HG02610 (cell line): ENCODE measurements around the gene TYW5.

Source experiments
- ATAC-seq: cut with Tn5 transposase; IDR thresholded peaks from one replicate; pipeline ENCODE4 v1.9.1; 2021; ENCODE audit warnings: mild to moderate bottlenecking, moderate library complexity; ENCODE audit not compliant: unreplicated experiment

The TYW5 gene, protein sequence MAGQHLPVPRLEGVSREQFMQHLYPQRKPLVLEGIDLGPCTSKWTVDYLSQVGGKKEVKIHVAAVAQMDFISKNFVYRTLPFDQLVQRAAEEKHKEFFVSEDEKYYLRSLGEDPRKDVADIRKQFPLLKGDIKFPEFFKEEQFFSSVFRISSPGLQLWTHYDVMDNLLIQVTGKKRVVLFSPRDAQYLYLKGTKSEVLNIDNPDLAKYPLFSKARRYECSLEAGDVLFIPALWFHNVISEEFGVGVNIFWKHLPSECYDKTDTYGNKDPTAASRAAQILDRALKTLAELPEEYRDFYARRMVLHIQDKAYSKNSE

DNA sequence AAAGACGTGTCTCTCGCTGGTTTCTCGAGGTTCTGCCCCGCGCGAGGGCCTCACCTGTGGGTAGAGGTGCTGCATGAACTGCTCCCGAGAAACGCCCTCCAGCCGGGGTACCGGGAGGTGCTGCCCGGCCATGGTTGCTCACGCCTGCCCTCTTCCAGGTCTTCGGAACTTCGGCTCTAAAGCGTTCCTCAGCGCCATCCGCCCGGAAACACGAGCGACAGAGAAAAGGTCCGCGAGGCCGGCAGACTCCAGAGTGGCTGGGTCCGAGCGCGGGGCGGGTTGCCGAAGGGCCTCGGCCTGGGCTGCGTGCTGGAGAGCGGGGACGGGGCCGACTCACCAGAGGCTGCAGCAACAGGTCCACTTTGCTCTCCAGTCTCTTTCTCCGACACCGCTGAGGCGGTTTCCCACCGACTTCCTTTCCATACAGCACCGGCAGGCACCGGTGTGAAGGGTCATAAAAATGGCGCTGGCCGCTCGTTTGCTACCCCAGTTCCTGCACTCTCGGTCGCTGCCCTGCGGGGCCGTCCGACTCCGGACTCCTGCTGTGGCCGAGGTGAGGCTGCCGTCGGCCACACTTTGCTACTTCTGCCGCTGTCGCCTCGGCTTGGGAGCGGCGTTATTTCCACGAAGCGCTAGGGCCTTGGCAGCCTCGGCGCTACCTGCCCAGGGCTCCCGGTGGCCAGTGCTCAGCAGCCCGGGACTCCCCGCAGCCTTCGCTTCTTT is at the start of gene TYW5, which contains the start of gene MAIP1:
TYW5 (minus strand) TSS at position 153 of the 723 bp plus-strand sequence; CDS start at position 132, 21 bp downstream.
MAIP1 (plus strand) TSS at position 244 of the 723 bp plus-strand sequence; CDS start at position 461, 217 bp downstream.
- peak; percentile 85 for ATAC-seq

DNA sequence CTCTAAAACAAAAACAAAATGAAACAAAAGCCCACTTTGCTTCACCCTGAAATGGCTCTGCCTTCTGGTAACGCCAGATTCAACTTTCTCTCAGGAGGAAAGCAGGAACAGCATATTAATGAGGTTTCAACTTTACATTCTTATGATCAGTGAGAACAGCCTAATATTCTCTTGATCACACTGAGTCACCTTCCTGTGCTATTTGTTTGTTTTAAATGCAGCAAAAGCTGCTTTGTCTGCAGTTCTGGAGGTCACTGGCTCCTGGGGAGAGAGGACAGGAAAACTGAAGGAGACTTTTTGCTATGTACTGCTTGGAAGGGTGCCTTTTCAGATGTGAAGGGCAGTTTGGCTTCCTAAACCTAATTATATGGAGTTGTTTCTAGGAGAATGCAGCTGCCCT is 48.2 kb upstream of the TYW5 start:
- no peak for ATAC-seq

DNA sequence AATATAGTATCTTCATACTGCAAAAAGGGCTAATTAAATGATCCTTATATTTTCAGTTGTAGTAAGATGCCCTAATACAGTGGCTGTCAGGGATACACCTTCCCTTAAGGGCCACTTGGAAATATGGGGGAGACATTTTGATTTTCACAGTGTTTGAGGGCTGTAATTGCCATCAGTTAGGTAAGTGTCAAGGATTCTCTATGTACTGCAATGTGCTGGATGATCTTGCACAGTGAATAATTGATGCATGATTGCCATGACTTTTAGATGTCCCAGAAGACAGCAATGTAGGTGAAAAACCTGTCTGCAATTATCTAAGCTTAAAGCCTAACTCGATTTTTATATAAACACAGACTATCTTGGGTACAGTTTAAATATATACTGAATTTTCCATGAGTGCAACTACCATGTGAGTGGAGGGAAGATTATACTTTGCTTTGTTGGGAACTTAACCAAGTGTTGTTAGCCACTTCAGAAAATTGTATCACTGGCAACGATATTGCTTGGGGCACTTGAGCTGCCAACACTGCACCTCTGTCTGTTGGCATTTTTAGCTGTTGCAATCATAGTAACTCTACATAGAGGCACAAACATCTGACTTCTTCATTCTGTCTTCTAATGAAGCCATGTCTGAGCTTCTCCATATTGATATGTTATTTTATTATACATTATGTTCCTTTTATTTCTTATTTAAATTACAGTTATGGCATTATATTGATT is 45.3 kb upstream of the TYW5 start:
- no peak for ATAC-seq

DNA sequence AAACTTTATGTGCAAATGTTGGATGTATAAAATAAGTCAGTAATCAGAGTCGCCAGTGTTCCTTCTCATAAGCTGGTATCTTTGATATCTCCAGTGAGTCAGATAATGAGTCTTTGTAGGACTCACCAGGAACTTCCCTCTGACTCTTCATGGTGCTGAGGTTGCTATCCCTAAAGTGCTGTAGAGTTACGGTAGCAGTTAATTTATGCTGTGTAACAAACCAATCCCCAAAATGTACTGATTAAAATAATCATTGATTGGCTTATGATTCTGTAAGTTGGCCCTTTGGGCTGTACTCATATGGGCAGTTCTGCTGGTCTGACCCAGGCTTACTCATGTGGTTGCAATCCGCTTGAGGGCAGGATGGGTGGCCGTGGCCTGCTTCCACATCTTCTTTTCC is 43.9 kb upstream of the TYW5 start:
- ATAC-seq: no peak

DNA sequence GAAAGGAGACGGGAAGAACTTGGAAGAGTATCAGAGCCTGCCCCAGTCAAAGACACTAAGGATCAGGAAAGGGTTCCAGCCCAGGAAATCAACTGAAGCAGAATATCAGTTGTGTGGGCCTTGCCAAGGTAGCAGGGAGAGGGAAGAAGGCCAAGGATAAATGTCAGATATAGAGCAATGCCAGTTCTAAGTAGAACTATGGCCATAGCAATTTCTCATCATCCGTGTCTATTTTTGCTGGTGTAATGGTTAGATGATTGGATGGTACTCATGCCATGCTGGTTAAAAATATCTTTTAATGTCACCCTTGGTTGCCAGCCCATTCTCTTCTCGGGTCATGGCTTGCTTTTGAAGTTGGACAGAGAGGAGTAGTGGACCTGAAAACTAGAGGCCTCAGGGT is 42.0 kb upstream of the TYW5 start:
- no peak for ATAC-seq

DNA sequence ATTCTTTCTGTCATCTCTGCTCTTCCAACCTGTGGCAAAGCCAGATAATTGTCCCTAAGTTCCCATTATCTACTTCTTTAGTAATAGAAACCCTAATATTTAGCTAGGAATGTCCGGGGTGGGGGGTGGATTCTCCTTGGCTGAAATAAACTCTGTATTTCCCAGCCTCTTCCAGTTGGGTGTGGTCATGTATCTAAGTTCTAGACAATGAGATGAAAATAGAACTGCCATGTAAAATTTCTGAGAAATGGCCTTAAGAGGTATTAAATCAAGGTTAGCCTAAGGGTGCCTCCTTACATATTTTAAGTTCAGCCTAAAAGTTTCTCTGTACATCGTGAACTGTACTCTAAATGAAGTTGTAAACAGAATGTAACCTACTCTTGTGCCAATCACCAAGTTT is 39.6 kb upstream of the TYW5 start:
- no peak for ATAC-seq

DNA sequence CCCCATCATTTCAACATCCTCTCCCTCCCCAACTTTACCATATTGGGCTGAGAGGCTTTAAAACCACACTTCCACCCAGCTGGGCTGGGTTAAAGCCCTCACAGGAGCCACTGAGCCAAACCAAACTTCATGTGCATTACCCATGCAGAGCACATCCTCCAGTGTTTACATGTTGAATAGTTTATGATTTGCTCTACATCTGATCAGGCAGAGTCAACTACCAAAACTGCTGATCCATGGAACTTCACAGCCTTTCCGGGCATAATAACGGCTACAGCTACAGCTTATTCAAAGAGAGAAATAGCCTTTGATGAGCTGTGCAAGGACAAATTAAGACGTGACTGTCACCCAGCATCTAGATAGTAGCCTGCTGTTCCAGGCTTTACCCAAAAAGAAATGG is 39.1 kb upstream of the TYW5 start:
- ATAC-seq: no peak

DNA sequence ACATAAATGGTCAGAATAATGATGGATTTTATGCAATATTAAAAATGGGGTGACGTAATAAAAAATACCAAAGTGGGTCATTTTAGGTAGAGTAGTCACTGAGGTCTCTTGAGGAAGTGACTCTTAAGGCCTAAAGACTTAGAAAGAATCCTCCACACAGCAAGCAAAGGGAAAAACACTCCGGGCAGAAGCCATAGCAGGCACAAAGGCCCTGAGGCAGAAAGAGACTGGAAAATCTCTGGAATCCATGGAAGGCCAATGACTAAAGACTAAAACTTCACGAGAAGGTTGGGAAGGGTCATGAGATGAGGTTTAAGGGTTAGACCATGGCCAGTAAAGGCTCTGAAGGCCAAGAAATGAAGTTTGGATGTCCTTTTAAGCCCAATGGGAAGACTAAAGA is 37.0 kb upstream of the TYW5 start:
- ATAC-seq: no peak

DNA sequence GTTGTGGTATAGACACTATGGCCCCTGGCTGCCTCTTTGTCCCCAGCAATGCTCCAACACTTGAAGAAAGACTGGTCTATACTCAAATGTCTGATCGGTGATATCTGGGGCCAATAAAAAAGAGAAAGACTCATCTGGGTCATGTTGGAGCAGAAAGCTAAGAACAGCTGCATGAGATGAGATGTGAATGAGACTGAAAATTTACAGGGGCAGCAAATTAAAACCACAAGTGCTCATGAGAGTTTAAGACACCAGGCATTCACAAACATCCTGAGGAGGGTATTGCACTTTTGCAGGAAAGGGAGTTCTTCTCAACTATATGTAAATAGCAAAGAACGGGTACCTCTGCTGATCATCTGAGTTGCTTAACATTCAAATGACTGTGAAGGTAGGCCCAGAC is 36.4 kb upstream of the TYW5 start:
- ATAC-seq: no peak

DNA sequence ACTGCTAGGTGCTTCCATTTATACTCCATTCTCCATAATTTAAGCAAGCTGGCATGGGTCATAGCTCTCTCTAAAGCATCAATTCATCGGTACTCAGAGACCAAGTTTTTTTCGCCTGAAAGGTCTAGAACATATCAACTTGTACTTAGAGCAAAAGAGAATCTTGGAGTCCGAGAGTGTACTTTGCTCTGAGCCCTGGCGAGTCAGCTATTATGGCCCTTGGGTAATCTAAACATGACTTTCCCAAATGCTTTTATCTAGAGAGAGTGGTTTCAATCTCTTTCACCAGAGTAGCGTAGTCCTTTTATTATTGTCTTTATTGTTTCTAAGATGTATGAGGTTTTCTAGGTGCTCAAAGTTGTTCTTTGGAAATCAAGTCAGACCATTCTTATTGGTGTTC is 34.5 kb upstream of the TYW5 start:
- ATAC-seq: no peak

DNA sequence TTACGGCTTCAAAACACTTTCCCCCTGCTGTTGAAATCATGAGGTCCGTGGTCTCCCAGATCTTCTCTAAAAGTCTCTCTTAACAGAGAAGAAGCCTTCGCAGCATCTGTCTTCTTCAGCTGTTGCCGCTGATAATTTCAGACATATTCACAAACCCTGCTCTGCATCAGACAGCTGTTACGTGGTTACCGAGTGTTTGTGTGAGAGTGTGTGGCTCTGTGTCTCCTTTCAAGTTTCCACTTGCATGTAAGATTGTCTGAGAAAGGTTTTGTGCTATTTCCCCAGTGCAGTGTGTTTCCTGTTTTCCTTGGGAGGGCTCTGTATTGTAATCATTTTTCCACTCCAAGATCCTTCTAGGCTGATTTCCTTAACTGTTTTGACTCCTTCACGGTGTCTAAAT is 32.9 kb upstream of the TYW5 start:
- ATAC-seq: no peak

DNA sequence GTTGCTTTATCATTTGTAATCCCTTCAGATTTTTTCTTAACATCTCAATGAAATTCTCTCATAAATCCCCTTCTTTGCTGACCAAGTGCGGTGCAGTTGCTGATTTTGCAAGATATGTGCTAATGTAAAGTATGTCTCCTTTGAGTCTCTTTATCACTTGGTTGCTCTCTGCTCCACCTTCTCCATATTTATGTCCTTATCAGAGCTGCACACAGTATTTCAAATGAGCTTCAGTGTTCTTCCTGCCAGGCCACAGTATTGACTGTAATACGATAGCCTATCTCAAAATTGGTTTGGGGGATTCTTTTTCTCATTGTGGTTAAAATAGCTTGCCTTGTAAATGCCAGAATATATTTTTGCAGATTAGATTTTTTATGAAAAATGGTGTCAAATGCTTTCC is 32.3 kb upstream of the TYW5 start:
- ATAC-seq: no peak

DNA sequence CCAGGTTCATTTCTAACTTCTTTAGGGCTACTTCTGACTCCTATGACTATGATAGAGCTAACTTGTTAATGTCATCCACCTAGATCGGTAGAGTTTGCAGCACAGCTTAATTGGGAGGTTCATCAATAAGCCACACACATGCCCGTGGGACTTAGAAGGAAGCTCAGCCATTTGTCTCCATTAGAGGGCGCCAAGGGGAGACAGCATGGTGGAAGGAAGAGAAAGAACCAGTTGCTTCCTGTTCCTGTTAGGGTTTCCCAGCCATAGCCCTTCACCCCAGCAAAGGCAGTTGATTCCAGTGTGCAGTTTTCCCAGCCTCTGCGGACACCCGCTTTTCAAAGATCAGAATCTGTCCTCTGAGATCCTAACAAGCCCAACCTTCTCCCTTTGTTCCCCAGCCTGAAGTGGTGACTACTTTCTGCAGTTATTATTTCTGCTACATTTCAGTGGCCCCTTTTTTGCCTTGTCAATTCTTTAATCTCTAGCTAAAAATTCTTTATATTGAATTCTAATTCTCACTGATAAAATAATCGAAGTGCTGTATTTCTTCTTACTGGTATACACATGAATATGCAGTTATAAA is 30.4 kb upstream of the TYW5 start:
- ATAC-seq: no peak

DNA sequence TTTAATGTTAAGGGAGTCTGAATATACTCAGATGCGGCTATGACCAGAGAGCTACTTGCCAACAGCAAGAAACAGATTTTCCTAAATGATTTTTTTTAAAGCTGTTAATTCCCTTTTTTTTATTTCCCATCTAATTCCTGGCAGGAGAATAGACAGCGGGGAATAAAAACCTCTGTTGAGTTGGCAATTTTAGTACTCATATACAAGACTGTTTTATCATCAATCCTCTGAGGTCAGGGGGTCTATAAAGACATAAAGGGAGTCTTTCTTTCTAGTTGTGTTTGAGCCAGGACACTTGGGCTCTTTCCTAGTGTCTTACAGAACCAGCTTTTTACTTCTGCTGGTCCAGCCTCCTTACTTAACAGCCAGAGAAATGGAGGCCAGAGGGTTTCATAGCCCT is 29.5 kb upstream of the TYW5 start:
- no peak for ATAC-seq

DNA sequence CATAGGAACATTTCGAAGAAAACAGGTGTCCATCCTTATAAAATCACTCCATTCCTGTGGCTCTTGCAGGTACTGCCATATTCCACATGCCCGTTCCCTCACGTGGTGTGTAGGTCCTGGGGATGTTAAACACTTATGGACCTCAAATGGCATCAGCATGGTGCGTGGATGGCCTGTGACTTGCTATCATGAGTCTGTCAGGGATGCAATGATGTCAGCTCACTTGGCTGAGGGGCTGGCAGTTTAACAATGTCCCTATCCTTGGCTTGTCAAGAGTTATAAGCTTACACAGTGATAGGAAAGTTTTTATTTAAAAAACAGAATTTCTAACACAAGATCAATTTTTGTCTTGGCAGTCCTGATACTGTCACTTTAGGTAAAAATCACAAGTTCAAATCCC is 28.9 kb upstream of the TYW5 start:
- ATAC-seq: no peak

DNA sequence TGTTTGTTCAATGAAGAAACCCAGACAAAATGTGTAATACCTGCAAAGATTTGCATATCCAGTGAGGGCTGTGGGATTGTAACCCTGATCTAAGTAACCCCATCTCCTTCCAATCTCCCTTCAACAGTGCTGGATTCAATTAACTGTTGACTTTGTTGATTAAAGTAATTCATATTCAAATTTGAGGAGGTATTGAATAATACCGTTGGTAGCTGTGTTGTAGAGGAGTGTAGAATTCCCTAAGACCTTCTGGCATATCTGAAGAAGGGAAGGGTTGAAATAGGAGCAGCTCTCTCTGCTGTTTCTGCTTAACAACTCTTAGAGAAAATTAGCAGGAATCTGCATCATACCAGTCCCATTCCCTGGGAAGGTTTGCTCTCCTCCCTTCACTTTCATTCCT is 28.2 kb upstream of the TYW5 start:
- no peak for ATAC-seq

DNA sequence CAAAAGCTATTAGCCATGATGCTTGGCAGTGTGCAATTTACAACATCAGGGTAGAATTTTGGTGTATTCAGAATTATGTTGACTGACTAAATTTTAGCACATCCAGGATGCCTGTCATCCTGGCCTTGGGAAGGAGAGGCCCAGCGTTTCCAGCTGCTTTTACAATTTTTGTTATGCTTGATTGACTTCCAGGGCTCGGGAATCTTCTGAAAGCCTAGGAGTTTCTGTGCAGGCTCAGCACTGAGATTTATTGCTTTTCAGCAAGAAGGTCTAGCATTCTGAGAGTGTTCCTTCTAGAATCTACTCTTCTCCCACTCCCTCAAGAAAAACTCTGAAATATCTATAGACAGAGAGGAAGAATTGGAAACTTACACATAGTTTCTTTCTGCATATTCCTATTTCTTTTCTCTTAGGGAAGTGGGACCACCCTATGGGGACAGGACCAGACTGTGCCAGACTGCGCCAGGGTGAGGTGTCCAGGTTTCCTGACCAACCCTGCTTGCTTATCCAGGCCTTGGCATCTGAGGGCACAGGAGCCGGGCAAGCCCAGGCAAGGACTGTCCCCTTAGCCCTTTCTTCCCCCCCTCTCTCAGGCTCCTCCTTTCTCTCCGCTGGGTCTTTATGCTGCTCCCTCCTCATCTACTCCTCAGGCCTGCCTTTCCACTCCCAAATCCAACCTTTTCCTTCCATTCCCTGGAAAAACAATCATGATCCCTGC is 27.0 kb upstream of the TYW5 start:
- no peak for ATAC-seq

DNA sequence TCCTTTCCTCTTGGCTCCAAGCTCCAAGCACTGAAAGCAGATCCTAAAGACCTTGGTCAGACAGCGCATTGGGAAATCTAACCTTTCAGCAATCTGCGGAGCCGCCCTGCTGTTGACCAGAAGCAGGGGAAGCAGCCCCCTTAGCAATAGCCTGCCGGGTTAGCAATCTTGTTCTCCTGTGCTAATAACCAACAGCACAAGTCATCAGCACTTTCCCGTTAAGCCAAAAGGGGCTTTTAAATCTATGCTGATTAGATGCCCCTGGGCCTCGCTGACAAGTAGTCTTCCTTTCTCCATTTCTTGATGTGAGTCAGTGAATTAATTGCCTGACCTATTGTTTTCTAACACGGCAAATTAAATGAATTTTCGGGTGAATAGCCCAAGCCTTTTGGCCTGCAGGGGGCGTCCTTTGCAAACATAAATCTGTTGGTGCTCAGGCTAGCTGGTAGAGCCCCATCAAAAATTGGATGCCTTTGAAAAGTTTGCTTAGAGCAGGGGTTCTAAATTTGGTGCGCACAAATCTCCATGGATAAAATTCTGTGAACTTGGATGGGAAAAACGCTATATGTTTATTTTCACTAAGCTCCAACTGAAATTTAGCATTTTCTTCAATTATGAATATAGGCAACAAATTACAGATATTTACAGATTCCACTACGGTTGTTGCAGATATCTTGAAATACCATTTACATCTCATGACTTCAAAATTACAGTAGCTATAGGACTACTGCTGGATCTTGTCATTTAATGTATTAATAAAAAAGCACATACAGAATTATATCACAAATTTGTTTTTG is 24.7 kb upstream of the TYW5 start:
- peak; percentile 23 for ATAC-seq

DNA sequence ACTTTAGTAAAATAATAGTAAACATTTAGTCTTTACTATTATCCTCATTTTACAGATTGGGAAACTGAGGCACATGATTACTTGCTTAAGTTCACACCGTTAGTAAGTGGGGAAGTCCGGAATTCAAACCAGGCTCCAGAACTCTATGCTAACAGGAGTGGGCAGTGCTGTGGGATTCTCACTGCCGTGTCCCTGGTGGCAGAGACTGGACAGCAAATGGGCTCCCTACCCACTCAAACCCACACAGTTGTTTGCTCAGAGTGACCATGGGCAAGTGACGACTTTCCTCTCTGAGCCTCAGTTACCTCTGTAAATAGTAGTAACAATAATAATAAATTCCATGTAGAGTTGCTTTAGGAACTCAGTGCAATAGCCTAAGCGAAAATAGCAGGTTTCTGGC is 24.1 kb upstream of the TYW5 start:
- ATAC-seq: no peak

DNA sequence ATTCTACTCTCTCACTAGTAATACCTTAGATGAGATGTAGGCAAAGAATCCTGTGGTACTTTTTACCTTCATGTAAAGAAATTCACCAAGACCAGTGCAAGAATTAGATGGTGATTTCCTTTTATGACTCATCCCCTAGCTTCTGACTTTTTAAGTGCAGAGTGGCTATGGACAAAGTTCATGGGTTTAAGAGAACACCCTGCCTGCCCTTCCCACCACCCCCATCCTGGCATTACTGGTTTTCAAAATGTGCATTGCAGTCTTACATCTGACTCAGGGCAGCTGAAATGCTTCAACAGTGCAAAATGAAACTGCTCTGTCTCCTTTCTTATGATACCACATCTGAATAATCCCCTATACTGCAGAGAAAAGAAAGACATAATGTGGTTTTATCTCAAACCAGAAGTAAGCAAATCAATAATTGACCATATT is 22.7 kb upstream of the TYW5 start:
- ATAC-seq: peak; percentile 81
